ENCODE results near the gene CHMP4A. TPM values are rescaled to one million over a fixed set of nuclear protein-coding genes. Genes with fewer than 3 reads are reported as not detected.

Gene CHMP4A
- total and polyA plus RNA-seq, 9 of the 15 experiments (the other 6 are each of a cell fraction or from before 2014, with no cell fraction given): 28.8 to 104 (median 52.7) TPM

DNA sequence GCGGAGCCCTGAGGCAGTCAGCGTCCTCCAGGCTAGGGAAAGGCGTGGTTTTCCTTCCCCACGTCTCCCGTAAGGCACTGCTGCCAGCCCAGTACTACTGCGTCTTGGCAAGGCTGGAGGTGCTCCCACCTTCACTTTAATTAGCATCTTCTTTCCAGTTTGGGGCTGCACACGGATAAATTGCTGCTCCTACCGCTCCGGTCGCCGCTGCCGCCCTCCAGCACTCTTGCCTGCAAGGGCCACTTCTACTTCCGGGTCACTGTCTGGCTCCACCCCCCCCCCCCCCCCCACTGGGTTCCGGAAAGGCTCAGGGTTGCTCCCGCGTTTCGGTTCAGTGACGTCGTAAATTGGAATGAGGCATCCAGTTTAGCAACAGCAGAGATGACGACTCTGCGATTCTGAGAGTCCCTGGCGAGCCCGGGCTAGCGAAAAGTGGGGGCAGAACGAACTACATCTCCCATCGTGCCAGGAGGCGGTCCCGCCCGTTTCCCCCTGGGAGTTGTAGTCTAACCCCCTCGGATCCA lies 18.9 kb upstream of the CHMP4A start, which contains the start of gene NEDD8 (continued):
- TF ChIP-seq, protein P1, sequence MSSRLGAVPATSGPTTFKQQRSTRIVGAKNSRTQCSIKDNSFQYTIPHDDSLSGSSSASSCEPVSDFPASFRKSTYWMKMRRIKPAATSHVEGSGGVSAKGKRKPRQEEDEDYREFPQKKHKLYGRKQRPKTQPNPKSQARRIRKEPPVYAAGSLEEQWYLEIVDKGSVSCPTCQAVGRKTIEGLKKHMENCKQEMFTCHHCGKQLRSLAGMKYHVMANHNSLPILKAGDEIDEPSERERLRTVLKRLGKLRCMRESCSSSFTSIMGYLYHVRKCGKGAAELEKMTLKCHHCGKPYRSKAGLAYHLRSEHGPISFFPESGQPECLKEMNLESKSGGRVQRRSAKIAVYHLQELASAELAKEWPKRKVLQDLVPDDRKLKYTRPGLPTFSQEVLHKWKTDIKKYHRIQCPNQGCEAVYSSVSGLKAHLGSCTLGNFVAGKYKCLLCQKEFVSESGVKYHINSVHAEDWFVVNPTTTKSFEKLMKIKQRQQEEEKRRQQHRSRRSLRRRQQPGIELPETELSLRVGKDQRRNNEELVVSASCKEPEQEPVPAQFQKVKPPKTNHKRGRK (tag; IDR thresholded peaks at IDR 0.05): no peak
- TF ChIP-seq, protein P2, sequence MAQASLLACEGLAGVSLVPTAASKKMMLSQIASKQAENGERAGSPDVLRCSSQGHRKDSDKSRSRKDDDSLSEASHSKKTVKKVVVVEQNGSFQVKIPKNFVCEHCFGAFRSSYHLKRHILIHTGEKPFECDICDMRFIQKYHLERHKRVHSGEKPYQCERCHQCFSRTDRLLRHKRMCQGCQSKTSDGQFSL (CRISPR knock-in tag; IDR thresholded peaks at IDR 0.05): peak; percentile 96
- TF ChIP-seq, protein P2 (tag; IDR thresholded peaks at IDR 0.05): peak in 1 of 2 experiments; percentile 98; a peak in 2 of 4 replicates
- no peak for TF ChIP-seq ILK (tag; IDR thresholded peaks at IDR 0.05; ENCODE audit: borderline replicate concordance, low read depth)
- TF ChIP-seq NR2C1 (IDR thresholded peaks at IDR 0.05): peak; percentile 98
- TF ChIP-seq NR2C1 (tag; IDR thresholded peaks at IDR 0.05): peak; percentile 98
- peak; percentile 54; the same call in 1 of the 2 replicates for TF ChIP-seq SP1 (CRISPR knock-in tag; IDR thresholded peaks at IDR 0.05)
- TF ChIP-seq PHB (CRISPR knock-in tag; IDR thresholded peaks at IDR 0.05): no peak
- TF ChIP-seq CREM (IDR thresholded peaks at IDR 0.05; ENCODE audit: low read depth): peak; percentile 77
- no peak for TF ChIP-seq ETV6 (IDR thresholded peaks at IDR 0.05; ENCODE audit: borderline replicate concordance in 1 of 2, low read depth in 2 of 2, low read length in 1 of 2)
- no peak for TF ChIP-seq ETV6 (CRISPR knock-in tag; IDR thresholded peaks at IDR 0.05; ENCODE audit: borderline replicate concordance)
- TF ChIP-seq L3MBTL2 (IDR thresholded peaks at IDR 0.05): no peak
- TF ChIP-seq, protein P3, sequence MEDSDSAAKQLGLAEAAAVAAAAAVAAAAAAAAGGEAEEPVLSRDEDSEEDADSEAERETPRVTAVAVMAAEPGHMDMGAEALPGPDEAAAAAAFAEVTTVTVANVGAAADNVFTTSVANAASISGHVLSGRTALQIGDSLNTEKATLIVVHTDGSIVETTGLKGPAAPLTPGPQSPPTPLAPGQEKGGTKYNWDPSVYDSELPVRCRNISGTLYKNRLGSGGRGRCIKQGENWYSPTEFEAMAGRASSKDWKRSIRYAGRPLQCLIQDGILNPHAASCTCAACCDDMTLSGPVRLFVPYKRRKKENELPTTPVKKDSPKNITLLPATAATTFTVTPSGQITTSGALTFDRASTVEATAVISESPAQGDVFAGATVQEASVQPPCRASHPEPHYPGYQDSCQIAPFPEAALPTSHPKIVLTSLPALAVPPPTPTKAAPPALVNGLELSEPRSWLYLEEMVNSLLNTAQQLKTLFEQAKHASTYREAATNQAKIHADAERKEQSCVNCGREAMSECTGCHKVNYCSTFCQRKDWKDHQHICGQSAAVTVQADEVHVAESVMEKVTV (CRISPR knock-in tag; IDR thresholded peaks at IDR 0.05): no peak
- TF ChIP-seq NFIC (IDR thresholded peaks at IDR 0.05): no peak
- peak; percentile 55 for TF ChIP-seq KDM5B (IDR thresholded peaks at IDR 0.05; ENCODE audit: insufficient replicate concordance, low read depth, low read length)
- TF ChIP-seq, protein P4, sequence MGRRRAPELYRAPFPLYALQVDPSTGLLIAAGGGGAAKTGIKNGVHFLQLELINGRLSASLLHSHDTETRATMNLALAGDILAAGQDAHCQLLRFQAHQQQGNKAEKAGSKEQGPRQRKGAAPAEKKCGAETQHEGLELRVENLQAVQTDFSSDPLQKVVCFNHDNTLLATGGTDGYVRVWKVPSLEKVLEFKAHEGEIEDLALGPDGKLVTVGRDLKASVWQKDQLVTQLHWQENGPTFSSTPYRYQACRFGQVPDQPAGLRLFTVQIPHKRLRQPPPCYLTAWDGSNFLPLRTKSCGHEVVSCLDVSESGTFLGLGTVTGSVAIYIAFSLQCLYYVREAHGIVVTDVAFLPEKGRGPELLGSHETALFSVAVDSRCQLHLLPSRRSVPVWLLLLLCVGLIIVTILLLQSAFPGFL (CRISPR knock-in tag; IDR thresholded peaks at IDR 0.05): no peak
- TF ChIP-seq ZNF253 (CRISPR knock-in tag; conservative IDR thresholded peaks at IDR 0.05): no peak
- TF ChIP-seq CCAR2 (IDR thresholded peaks at IDR 0.05; ENCODE audit: low read depth, low read length): no peak
- TF ChIP-seq, protein P5, sequence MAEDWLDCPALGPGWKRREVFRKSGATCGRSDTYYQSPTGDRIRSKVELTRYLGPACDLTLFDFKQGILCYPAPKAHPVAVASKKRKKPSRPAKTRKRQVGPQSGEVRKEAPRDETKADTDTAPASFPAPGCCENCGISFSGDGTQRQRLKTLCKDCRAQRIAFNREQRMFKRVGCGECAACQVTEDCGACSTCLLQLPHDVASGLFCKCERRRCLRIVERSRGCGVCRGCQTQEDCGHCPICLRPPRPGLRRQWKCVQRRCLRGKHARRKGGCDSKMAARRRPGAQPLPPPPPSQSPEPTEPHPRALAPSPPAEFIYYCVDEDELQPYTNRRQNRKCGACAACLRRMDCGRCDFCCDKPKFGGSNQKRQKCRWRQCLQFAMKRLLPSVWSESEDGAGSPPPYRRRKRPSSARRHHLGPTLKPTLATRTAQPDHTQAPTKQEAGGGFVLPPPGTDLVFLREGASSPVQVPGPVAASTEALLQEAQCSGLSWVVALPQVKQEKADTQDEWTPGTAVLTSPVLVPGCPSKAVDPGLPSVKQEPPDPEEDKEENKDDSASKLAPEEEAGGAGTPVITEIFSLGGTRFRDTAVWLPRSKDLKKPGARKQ (CRISPR knock-in tag; IDR thresholded peaks at IDR 0.05): no peak

All from K562 (cell line).